DND-41 (cell line): Measurements from ENCODE around the gene AUTS2.

Experiments
- ATAC-seq: fragments of 200-7000 bp; cut with Tn5 transposase; 3 replicates; pipeline ENCODE4 v1.9.1; 2021; ENCODE audit warnings: low read depth; ENCODE audit not compliant: insufficient read depth
- DNase-seq: peaks from one replicate; pipeline ENCODE4 v3.0.0-alpha.2; 2020
- H2AFZ ChIP-seq: 2 replicates; pipeline ENCODE4 v1.6.0; 2012; ENCODE audit warnings: low read depth, low read length
- H3K27ac ChIP-seq: 2 replicates; pipeline ENCODE4 v1.5.1; 2012; ENCODE audit warnings: low read length, inconsistent platforms
- H3K27me3 ChIP-seq: fragments of 200-600 bp; sonication (generic); 2 replicates; pipeline ENCODE4 v1.6.0; 2012; ENCODE audit warnings: low read length, mild to moderate bottlenecking, inconsistent platforms; ENCODE audit not compliant: insufficient read depth, poor library complexity
- H3K36me3 ChIP-seq: 2 replicates; pipeline ENCODE4 v1.5.1; 2012; ENCODE audit warnings: low read length, inconsistent platforms; ENCODE audit not compliant: insufficient read depth
- H3K4me1 ChIP-seq: 2 replicates; pipeline ENCODE4 v1.5.1; 2012; ENCODE audit warnings: mild to moderate bottlenecking, low read length; ENCODE audit not compliant: insufficient read depth
- H3K4me2 ChIP-seq: 2 replicates; pipeline ENCODE4 v1.6.0; 2012; ENCODE audit warnings: mild to moderate bottlenecking, moderate library complexity, low read length, inconsistent platforms; ENCODE audit not compliant: insufficient read depth
- H3K4me3 ChIP-seq, 2 experiments: fragments of 200-600 bp in 1 of 2; shearing (Covaris generic) in 1 of 2; 2 replicates each; pipeline ENCODE4 v1.5.1; 2012 to 2016; ENCODE audit warnings: inconsistent platforms in 2 of 2, low read length in 2 of 2, mild to moderate bottlenecking in 2 of 2, low read depth in 1 of 2, moderate library complexity in 1 of 2
- H3K79me2 ChIP-seq: 2 replicates; pipeline ENCODE4 v1.6.0; 2012; ENCODE audit warnings: low read length, inconsistent platforms; ENCODE audit not compliant: insufficient read depth
- H3K9ac ChIP-seq: 2 replicates; pipeline ENCODE4 v1.6.0; 2012; ENCODE audit warnings: low read depth, mild to moderate bottlenecking, inconsistent platforms, low read length, moderate library complexity
- H3K9me3 ChIP-seq: 2 replicates; pipeline ENCODE4 v1.5.1; 2012; ENCODE audit warnings: low read length, moderate library complexity, mild to moderate bottlenecking, inconsistent platforms; ENCODE audit not compliant: insufficient read depth, severe bottlenecking
- H4K20me1 ChIP-seq: 2 replicates; pipeline ENCODE4 v1.6.0; 2012; ENCODE audit warnings: low read length; ENCODE audit not compliant: insufficient read depth
- EZH2 ChIP-seq: IDR thresholded peaks from 3 replicates; pipeline ENCODE4 v1.6.1; 2012; ENCODE audit warnings: borderline replicate concordance, low read depth, mild to moderate bottlenecking, moderate library complexity, low read length, inconsistent platforms; ENCODE audit not compliant: severe bottlenecking
- TF ChIP-seq, protein P1 (sequence below): IDR thresholded peaks from 2 replicates; pipeline ENCODE4 v1.5.1; 2012; ENCODE audit warnings: borderline replicate concordance, low read length, moderate library complexity, mild to moderate bottlenecking; ENCODE audit not compliant: poor library complexity, severe bottlenecking; ENCODE audit errors: extremely low read depth

The AUTS2 gene

DNA sequence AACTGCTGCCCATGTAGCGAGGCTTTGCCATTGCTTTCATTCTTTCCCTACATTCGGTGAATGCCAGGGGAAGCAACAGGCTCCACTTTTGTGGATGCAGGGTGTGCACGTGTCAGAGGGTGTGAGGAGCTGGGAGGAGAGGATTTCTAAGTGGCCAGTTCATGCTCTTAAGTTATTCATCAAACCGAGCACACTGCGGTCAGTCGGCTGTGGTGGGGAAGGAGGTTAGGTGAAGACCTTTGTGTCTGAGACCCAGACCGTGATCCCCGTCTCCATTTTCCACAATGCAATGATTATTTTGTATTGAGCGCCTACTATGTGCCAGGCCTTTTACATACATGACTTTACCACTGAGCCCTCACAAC is 1095.0 kb downstream of the AUTS2 start:
- no peak overlapping the region; the same call in 1 of the 2 replicates for H2AFZ ChIP-seq
- H3K27ac ChIP-seq = peak overlapping the region; percentile 10; the same call in 1 of the 2 replicates
- peak overlapping the region in 1 of 2 experiments; percentile 90; a peak in 2 of 4 replicates for H3K4me3 ChIP-seq
- ATAC-seq = no peak
- peak overlapping the region; percentile 96; the same call in 1 of the 2 replicates for H3K9ac ChIP-seq
- H3K27me3 ChIP-seq = no peaks in the 10 kb centered on the region
- TF ChIP-seq, protein P1, sequence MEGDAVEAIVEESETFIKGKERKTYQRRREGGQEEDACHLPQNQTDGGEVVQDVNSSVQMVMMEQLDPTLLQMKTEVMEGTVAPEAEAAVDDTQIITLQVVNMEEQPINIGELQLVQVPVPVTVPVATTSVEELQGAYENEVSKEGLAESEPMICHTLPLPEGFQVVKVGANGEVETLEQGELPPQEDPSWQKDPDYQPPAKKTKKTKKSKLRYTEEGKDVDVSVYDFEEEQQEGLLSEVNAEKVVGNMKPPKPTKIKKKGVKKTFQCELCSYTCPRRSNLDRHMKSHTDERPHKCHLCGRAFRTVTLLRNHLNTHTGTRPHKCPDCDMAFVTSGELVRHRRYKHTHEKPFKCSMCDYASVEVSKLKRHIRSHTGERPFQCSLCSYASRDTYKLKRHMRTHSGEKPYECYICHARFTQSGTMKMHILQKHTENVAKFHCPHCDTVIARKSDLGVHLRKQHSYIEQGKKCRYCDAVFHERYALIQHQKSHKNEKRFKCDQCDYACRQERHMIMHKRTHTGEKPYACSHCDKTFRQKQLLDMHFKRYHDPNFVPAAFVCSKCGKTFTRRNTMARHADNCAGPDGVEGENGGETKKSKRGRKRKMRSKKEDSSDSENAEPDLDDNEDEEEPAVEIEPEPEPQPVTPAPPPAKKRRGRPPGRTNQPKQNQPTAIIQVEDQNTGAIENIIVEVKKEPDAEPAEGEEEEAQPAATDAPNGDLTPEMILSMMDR = no peak
- no peak for TF ChIP-seq EZH2
- peak overlapping the region; percentile 80 for H3K4me2 ChIP-seq
- peaks cover under 1% of the 10 kb centered on the region for H3K36me3 ChIP-seq
- peaks cover 29% of the 10 kb centered on the region; the same call in 1 of the 2 replicates for H4K20me1 ChIP-seq
- H3K79me2 ChIP-seq = peaks cover 40% of the 10 kb centered on the region
- no peak for DNase-seq
- peaks cover 32% of the 10 kb centered on the region for H3K4me1 ChIP-seq
- no peaks in the 10 kb centered on the region for H3K9me3 ChIP-seq

GRCh38 chr7:70693686-70694433 is 1095.6 kb downstream of the AUTS2 start:
- H3K27ac ChIP-seq = peak overlapping the region; percentile 92
- H3K4me1 ChIP-seq = peaks cover 38% of the 10 kb centered on the region
- TF ChIP-seq EZH2 = no peak
- TF ChIP-seq, protein P1 = peak; percentile 42
- ATAC-seq (peak; percentile 82), DNase-seq (peak; percentile 89)
- H2AFZ ChIP-seq = peak overlapping the region; percentile 86
- H4K20me1 ChIP-seq = peaks cover 33% of the 10 kb centered on the region; the same call in 1 of the 2 replicates
- peaks cover 6% of the 10 kb centered on the region for H3K36me3 ChIP-seq
- H3K9me3 ChIP-seq = no peaks in the 10 kb centered on the region
- H3K79me2 ChIP-seq = peaks cover 45% of the 10 kb centered on the region
- H3K4me2 ChIP-seq = peak overlapping the region; percentile 80
- H3K27me3 ChIP-seq = no peaks in the 10 kb centered on the region
- H3K9ac ChIP-seq = peak overlapping the region; percentile 96
- peak overlapping the region; percentile 29 to 90; a peak in 3 of 4 replicates for H3K4me3 ChIP-seq

- ATAC-seq (peak; percentile 6; the same call in 2 of the 3 replicates), DNase-seq (peak; percentile 57)
- H3K4me1 ChIP-seq = peaks cover 44% of the 10 kb centered on the region
- peaks cover 12% of the 10 kb centered on the region for H3K36me3 ChIP-seq
- TF ChIP-seq EZH2 = no peak
- TF ChIP-seq, protein P1 = no peak
- H2AFZ ChIP-seq = peak overlapping the region; percentile 86
- H3K4me2 ChIP-seq = peak overlapping the region; percentile 80
- peak overlapping the region; percentile 90 to 93 for H3K4me3 ChIP-seq
- peak overlapping the region; percentile 92 for H3K27ac ChIP-seq
- peaks cover 52% of the 10 kb centered on the region for H3K79me2 ChIP-seq
- peak overlapping the region; percentile 96 for H3K9ac ChIP-seq
- no peaks in the 10 kb centered on the region for H3K27me3 ChIP-seq
- H3K9me3 ChIP-seq = no peaks in the 10 kb centered on the region
- H4K20me1 ChIP-seq = peaks cover 39% of the 10 kb centered on the region; the same call in 1 of the 2 replicates
Observed at GRCh38 chr7:70694434-70694970, 1096.2 kb downstream of the AUTS2 start.
